HepG2 (cell line): ENCODE data around the gene NAA38. TPM values are rescaled to one million over a fixed set of nuclear protein-coding genes. Genes with fewer than 3 reads are reported as not detected.

ENCODE experiments used
- ERF ChIP-seq: IDR thresholded peaks from 2 replicates; pipeline ENCODE4 v1.6.1; 2018; ENCODE audit warnings: missing biosample characterization, missing genetic modification reagents
- JUN ChIP-seq: sonication (generic); formaldehyde crosslinking; IDR thresholded peaks from 2 replicates; pipeline ENCODE4 v1.4.0; 2020; ENCODE audit warnings: mild to moderate bottlenecking, missing genetic modification reagents
- NBN ChIP-seq: fragments of 450-650 bp; conservative IDR thresholded peaks from 2 replicates; pipeline ENCODE4 v1.6.1; 2017
- SETDB1 ChIP-seq: sonication (generic); formaldehyde crosslinking; IDR thresholded peaks from 2 replicates; pipeline ENCODE4 v1.5.1; 2020; ENCODE audit warnings: missing genetic modification reagents, mild to moderate bottlenecking, borderline replicate concordance
- ZNF367 ChIP-seq: sonication (generic); formaldehyde crosslinking; IDR thresholded peaks from 2 replicates; pipeline ENCODE4 v1.4.0; 2020; ENCODE audit warnings: missing genetic modification reagents, borderline replicate concordance
- ZNF446 ChIP-seq: sonication (generic); formaldehyde crosslinking; IDR thresholded peaks from 2 replicates; pipeline ENCODE4 v1.5.0; 2020; ENCODE audit warnings: mild to moderate bottlenecking, missing genetic modification reagents
- ZNF510 ChIP-seq: sonication (generic); formaldehyde crosslinking; IDR thresholded peaks from 2 replicates; pipeline ENCODE4 v1.4.0; 2020; ENCODE audit warnings: low read depth, mild to moderate bottlenecking, missing genetic modification reagents
- ZNF549 ChIP-seq: sonication (generic); formaldehyde crosslinking; IDR thresholded peaks from 2 replicates; pipeline ENCODE4 v1.5.0; 2020; ENCODE audit warnings: missing genetic modification reagents
- ZNF720 ChIP-seq: sonication (generic); formaldehyde crosslinking; IDR thresholded peaks from 2 replicates; pipeline ENCODE4 v1.4.0; 2020; ENCODE audit warnings: missing genetic modification reagents
- ZNF792 ChIP-seq: IDR thresholded peaks from 2 replicates; pipeline ENCODE4 v1.6.1; 2016
- ZNF891 ChIP-seq: sonication (generic); formaldehyde crosslinking; IDR thresholded peaks from 2 replicates; pipeline ENCODE4 v1.5.0; 2020; ENCODE audit warnings: mild to moderate bottlenecking, missing genetic modification reagents
- ZZZ3 ChIP-seq: sonication (generic); formaldehyde crosslinking; IDR thresholded peaks from 2 replicates; pipeline ENCODE4 v1.4.0; 2020; ENCODE audit warnings: missing genetic modification reagents, mild to moderate bottlenecking, borderline replicate concordance
- polyA plus RNA-seq, 8 experiments: library from polyadenylated mRNA; depleted of rRNA in 3 of 8; stranded (reverse) in 7 of 8; unstranded in 1 of 8; fragments of >200 nt; fragmentation: Illumina TruSeq in 4 of 8; extraction: Trizol in 4 of 8; gene quantifications; 2 replicates each; pipeline versions ENCODE4 v1.2.1 to v1.2.3, GENCODE V29; 2011 to 2016; ENCODE audit warnings: low read depth in 4 of 8, missing spikeins in 1 of 8, mixed read lengths in 1 of 8; ENCODE audit not compliant: insufficient read depth in 1 of 8
- total RNA-seq, 5 experiments: library from RNA; depleted of rRNA; stranded (reverse); fragments of >200 nt; fragmentation: Illumina TruSeq; extraction: Trizol; gene quantifications; 2 replicates each; pipeline ENCODE4 v1.2.3, GENCODE V29; 2016; ENCODE audit warnings: low read depth in 1 of 5
- TF ChIP-seq, protein P1 (sequence below): sonication (generic); formaldehyde crosslinking; IDR thresholded peaks from 2 replicates; pipeline ENCODE4 v1.4.0; 2020; ENCODE audit warnings: missing genetic modification reagents
- TF ChIP-seq, protein P2 (sequence below): sonication (generic); formaldehyde crosslinking; IDR thresholded peaks from 2 replicates; pipeline ENCODE4 v1.4.0; 2020; ENCODE audit warnings: missing genetic modification reagents
- TF ChIP-seq, protein P3 (sequence below): sonication (generic); formaldehyde crosslinking; IDR thresholded peaks from 2 replicates; pipeline ENCODE4 v1.9.0; 2022; ENCODE audit warnings: missing genetic modification reagents, mild to moderate bottlenecking, borderline replicate concordance
- TF ChIP-seq, protein P4 (sequence below): sonication (generic); formaldehyde crosslinking; IDR thresholded peaks from 2 replicates; pipeline ENCODE4 v1.4.0; 2020; ENCODE audit warnings: missing genetic modification reagents
- TF ChIP-seq, protein P5 (sequence below): sonication (generic); formaldehyde crosslinking; IDR thresholded peaks from 2 replicates; pipeline ENCODE4 v1.5.0; 2020; ENCODE audit warnings: missing genetic modification reagents
- TF ChIP-seq, protein P6 (sequence below): fragments of 450-650 bp; IDR thresholded peaks from 2 replicates; pipeline ENCODE4 v1.6.1; 2017
- TF ChIP-seq, protein P7 (sequence below): sonication (generic); formaldehyde crosslinking; IDR thresholded peaks from 2 replicates; pipeline ENCODE4 v1.5.0; 2020; ENCODE audit warnings: mild to moderate bottlenecking, missing genetic modification reagents

Gene NAA38
- total and polyA plus RNA-seq, 2 of the 13 experiments (the other 11 are each of a cell fraction or from before 2014, with no cell fraction given) = 46.9 to 91.6 TPM

DNA sequence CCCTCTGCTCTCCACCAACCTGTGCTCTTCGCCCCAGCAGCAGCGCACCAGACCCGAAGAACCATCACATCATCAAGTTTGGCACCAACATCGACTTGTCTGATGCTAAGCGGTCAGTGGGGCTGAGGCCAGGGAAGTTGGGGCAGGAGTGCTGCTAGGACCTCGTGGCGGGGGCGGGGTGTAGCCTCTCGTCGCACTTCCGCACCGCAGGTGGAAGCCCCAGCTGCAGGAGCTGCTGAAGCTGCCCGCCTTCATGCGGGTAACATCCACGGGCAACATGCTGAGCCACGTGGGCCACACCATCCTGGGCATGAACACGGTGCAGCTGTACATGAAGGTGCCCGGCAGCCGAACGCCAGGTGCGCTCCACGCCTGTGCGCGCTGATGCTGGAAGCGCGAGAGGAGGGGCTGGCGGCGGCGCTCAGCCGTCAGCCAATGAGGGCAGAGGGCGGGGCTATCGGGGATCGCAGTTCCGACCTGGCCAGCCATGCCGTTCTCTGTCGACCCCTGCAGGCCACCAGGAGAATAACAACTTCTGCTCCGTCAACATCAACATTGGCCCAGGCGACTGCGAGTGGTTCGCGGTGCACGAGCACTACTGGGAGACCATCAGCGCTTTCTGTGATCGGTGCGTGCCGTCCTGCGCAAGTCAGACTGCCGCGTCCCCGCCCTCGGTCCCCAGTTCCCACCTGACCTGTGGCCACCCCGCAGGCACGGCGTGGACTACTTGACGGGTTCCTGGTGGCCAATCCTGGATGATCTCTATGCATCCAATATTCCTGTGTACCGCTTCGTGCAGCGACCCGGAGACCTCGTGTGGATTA is 5.7 kb downstream of the NAA38 start (continued):
- TF ChIP-seq, protein P1, sequence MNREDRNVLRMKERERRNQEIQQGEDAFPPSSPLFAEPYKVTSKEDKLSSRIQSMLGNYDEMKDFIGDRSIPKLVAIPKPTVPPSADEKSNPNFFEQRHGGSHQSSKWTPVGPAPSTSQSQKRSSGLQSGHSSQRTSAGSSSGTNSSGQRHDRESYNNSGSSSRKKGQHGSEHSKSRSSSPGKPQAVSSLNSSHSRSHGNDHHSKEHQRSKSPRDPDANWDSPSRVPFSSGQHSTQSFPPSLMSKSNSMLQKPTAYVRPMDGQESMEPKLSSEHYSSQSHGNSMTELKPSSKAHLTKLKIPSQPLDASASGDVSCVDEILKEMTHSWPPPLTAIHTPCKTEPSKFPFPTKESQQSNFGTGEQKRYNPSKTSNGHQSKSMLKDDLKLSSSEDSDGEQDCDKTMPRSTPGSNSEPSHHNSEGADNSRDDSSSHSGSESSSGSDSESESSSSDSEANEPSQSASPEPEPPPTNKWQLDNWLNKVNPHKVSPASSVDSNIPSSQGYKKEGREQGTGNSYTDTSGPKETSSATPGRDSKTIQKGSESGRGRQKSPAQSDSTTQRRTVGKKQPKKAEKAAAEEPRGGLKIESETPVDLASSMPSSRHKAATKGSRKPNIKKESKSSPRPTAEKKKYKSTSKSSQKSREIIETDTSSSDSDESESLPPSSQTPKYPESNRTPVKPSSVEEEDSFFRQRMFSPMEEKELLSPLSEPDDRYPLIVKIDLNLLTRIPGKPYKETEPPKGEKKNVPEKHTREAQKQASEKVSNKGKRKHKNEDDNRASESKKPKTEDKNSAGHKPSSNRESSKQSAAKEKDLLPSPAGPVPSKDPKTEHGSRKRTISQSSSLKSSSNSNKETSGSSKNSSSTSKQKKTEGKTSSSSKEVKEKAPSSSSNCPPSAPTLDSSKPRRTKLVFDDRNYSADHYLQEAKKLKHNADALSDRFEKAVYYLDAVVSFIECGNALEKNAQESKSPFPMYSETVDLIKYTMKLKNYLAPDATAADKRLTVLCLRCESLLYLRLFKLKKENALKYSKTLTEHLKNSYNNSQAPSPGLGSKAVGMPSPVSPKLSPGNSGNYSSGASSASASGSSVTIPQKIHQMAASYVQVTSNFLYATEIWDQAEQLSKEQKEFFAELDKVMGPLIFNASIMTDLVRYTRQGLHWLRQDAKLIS (CRISPR knock-in tag) = no peak
- TF ChIP-seq ZNF792 (CRISPR knock-in tag) (no peak), ZZZ3 (no peak), ERF (peak; percentile 59), ZNF720 (CRISPR knock-in tag) (no peak), NBN (no peak), SETDB1 (CRISPR knock-in tag) (no peak), ZNF510 (CRISPR knock-in tag) (no peak), ZNF446 (CRISPR knock-in tag) (no peak), JUN (CRISPR knock-in tag) (no peak), ZNF367 (no peak), ZNF549 (CRISPR knock-in tag) (no peak), ZNF891 (CRISPR knock-in tag) (0 out of 2 replicates have a peak, but pooled peaks have one; percentile 19)
- TF ChIP-seq, protein P2, sequence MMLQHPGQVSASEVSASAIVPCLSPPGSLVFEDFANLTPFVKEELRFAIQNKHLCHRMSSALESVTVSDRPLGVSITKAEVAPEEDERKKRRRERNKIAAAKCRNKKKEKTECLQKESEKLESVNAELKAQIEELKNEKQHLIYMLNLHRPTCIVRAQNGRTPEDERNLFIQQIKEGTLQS (CRISPR knock-in tag) = 0 out of 2 replicates have a peak, but pooled peaks have one; percentile 18
- TF ChIP-seq, protein P3, sequence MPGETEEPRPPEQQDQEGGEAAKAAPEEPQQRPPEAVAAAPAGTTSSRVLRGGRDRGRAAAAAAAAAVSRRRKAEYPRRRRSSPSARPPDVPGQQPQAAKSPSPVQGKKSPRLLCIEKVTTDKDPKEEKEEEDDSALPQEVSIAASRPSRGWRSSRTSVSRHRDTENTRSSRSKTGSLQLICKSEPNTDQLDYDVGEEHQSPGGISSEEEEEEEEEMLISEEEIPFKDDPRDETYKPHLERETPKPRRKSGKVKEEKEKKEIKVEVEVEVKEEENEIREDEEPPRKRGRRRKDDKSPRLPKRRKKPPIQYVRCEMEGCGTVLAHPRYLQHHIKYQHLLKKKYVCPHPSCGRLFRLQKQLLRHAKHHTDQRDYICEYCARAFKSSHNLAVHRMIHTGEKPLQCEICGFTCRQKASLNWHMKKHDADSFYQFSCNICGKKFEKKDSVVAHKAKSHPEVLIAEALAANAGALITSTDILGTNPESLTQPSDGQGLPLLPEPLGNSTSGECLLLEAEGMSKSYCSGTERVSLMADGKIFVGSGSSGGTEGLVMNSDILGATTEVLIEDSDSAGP (CRISPR knock-in tag) = peak; percentile 79; the same call in 1 of the 2 replicates
- TF ChIP-seq, protein P4, sequence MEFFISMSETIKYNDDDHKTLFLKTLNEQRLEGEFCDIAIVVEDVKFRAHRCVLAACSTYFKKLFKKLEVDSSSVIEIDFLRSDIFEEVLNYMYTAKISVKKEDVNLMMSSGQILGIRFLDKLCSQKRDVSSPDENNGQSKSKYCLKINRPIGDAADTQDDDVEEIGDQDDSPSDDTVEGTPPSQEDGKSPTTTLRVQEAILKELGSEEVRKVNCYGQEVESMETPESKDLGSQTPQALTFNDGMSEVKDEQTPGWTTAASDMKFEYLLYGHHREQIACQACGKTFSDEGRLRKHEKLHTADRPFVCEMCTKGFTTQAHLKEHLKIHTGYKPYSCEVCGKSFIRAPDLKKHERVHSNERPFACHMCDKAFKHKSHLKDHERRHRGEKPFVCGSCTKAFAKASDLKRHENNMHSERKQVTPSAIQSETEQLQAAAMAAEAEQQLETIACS (CRISPR knock-in tag) = no peak
- TF ChIP-seq, protein P5, sequence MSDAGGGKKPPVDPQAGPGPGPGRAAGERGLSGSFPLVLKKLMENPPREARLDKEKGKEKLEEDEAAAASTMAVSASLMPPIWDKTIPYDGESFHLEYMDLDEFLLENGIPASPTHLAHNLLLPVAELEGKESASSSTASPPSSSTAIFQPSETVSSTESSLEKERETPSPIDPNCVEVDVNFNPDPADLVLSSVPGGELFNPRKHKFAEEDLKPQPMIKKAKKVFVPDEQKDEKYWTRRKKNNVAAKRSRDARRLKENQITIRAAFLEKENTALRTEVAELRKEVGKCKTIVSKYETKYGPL (CRISPR knock-in tag) = no peak
- TF ChIP-seq, protein P6, sequence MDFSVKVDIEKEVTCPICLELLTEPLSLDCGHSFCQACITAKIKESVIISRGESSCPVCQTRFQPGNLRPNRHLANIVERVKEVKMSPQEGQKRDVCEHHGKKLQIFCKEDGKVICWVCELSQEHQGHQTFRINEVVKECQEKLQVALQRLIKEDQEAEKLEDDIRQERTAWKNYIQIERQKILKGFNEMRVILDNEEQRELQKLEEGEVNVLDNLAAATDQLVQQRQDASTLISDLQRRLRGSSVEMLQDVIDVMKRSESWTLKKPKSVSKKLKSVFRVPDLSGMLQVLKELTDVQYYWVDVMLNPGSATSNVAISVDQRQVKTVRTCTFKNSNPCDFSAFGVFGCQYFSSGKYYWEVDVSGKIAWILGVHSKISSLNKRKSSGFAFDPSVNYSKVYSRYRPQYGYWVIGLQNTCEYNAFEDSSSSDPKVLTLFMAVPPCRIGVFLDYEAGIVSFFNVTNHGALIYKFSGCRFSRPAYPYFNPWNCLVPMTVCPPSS = no peak
- TF ChIP-seq, protein P7, sequence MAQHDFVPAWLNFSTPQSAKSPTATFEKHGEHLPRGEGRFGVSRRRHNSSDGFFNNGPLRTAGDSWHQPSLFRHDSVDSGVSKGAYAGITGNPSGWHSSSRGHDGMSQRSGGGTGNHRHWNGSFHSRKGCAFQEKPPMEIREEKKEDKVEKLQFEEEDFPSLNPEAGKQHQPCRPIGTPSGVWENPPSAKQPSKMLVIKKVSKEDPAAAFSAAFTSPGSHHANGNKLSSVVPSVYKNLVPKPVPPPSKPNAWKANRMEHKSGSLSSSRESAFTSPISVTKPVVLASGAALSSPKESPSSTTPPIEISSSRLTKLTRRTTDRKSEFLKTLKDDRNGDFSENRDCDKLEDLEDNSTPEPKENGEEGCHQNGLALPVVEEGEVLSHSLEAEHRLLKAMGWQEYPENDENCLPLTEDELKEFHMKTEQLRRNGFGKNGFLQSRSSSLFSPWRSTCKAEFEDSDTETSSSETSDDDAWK (CRISPR knock-in tag) = no peak
